Measurements from ENCODE around the gene OXSR1. TPM values are rescaled to one million over a fixed set of nuclear protein-coding genes. Genes with fewer than 3 reads are reported as not detected.

The OXSR1 gene
- total and polyA plus RNA-seq, 2 of the 13 experiments (the other 11 are each of a cell fraction or from before 2014, with no cell fraction given) = 27.4 to 32.6 TPM

- TF ChIP-seq ZNF570 (CRISPR knock-in tag; IDR thresholded peaks at IDR 0.05; ENCODE audit: borderline replicate concordance) (no peak), PBX3 (CRISPR knock-in tag; IDR thresholded peaks at IDR 0.05; ENCODE audit: borderline replicate concordance) (no peak), TERF1 (CRISPR knock-in tag; IDR thresholded peaks at IDR 0.05) (no peak), POLR2G (IDR thresholded peaks at IDR 0.05; ENCODE audit: low read depth, low read length) (0 out of 2 replicates have a peak, but pooled peaks have one; percentile 11), ZNF691 (CRISPR knock-in tag; IDR thresholded peaks at IDR 0.05; ENCODE audit: borderline replicate concordance, low read depth) (no peak), PAF1 (CRISPR knock-in tag; IDR thresholded peaks at IDR 0.05) (0 out of 2 replicates have a peak, but pooled peaks have one; percentile 89), ZNF572 (CRISPR knock-in tag; IDR thresholded peaks at IDR 0.05) (no peak), HNRNPL (IDR thresholded peaks at IDR 0.05; ENCODE audit: low read depth, low read length) (no peak), RBM22 (optimal IDR thresholded peaks at IDR 0.05; ENCODE audit: low read length) (peak; percentile 61), ZNF431 (CRISPR knock-in tag; IDR thresholded peaks at IDR 0.05; ENCODE audit: borderline replicate concordance, low read depth) (0 out of 2 replicates have a peak, but pooled peaks have one; percentile 9), BATF2 (CRISPR knock-in tag; IDR thresholded peaks at IDR 0.05) (no peak), ARID3A (IDR thresholded peaks at IDR 0.05; ENCODE audit: low read depth, low read length) (no peak)
Measured at GRCh38 chr3:38119821-38120692, 45.3 kb upstream of the OXSR1 start (continued).
